OCI-LY3 (cell line): ENCODE results near the gene BFSP1.

Source experiments
- CTCF ChIP-seq: fragments of 200-600, 300-600 bp; sonication (generic); IDR thresholded peaks from 2 replicates; pipeline ENCODE4 v1.5.1; 2014; ENCODE audit warnings: antibody characterized with exemption, low read length, low read depth
- EZH2phosphoT487 ChIP-seq: fragments of 200-600 bp; shearing (Covaris generic); IDR thresholded peaks from 2 replicates; pipeline ENCODE4 v1.6.1; 2018; ENCODE audit warnings: antibody characterized with exemption, mixed run types, low read depth

- TF ChIP-seq CTCF (no peak), EZH2phosphoT487 (no peak)
Observed at GRCh38 chr20:17533396-17533795, 2.2 kb upstream of the BFSP1 start.
